ENCODE data around the gene THRB. TPM values are rescaled to one million over a fixed set of nuclear protein-coding genes. Genes with fewer than 3 reads are reported as not detected.

THRB gene
- total RNA-seq, 2 donors from 2014 or later: 0.24 to 0.26 TPM

GRCh38 chr3:24133436-24133835, 361.2 kb downstream of the THRB start:
- Histone ChIP-seq H3K4me3 (ENCODE audit: low read length) (no peak overlapping the region), H3K27ac (ENCODE audit: low read depth, low read length) (no peak overlapping the region), H3K9ac (ENCODE audit: extremely low read depth, low read length, poor library complexity, severe bottlenecking) (no peak overlapping the region), H3K4me1 (ENCODE audit: control insufficient read depth, insufficient read depth, low read length) (no peaks in the 10 kb centered on the region), H3K36me3 (ENCODE audit: control insufficient read depth, insufficient read depth, low read length) (no peaks in the 10 kb centered on the region), H3K27me3 (ENCODE audit: control insufficient read depth, insufficient read depth, low read length, poor library complexity, severe bottlenecking) (peaks cover 46% of the 10 kb centered on the region), H3K9me3 (ENCODE audit: control insufficient read depth, low read length) (no peaks in the 10 kb centered on the region)
- TF ChIP-seq CTCF (conservative IDR thresholded peaks at IDR 0.05): no peak
- Mint-ChIP-seq H3K27me3 (ENCODE audit: insufficient read depth) (peaks cover 15% of the 10 kb centered on the region), H3K4me1 (no peaks in the 10 kb centered on the region), H3K4me3 (no peak overlapping the region), H3K36me3 (ENCODE audit: low read depth) (no peaks in the 10 kb centered on the region), H3K9me3 (no peaks in the 10 kb centered on the region), H3K27ac (no peak overlapping the region)
- no peak for DNase-seq

GRCh38 chr3:24129549-24129948, 365.1 kb downstream of the THRB start:
- no peaks in the 10 kb centered on the region for H3K36me3 ChIP-seq (ENCODE audit: control insufficient read depth, insufficient read depth, low read length)
- no peak for TF ChIP-seq CTCF (conservative IDR thresholded peaks at IDR 0.05)
- no peak overlapping the region for H3K27ac Mint-ChIP-seq
- no peak overlapping the region for H3K4me3 ChIP-seq (ENCODE audit: low read length)
- no peaks in the 10 kb centered on the region for H3K4me1 ChIP-seq (ENCODE audit: control insufficient read depth, insufficient read depth, low read length)
- no peaks in the 10 kb centered on the region for H3K9me3 Mint-ChIP-seq
- DNase-seq: no peak
- H3K9ac ChIP-seq (ENCODE audit: extremely low read depth, low read length, poor library complexity, severe bottlenecking): no peak overlapping the region
- H3K36me3 Mint-ChIP-seq (ENCODE audit: low read depth): no peaks in the 10 kb centered on the region
- H3K4me3 Mint-ChIP-seq: no peak overlapping the region
- 85 to 88% methylated on average over 3 to 5 of the region's 5 CpGs for WGBS, 2 experiments (ENCODE audit: insufficient coverage in 1 of 2, insufficient read length in 1 of 2)
- H3K9me3 ChIP-seq (ENCODE audit: control insufficient read depth, low read length): no peaks in the 10 kb centered on the region
- peaks cover 37% of the 10 kb centered on the region for H3K27me3 ChIP-seq (ENCODE audit: control insufficient read depth, insufficient read depth, low read length, poor library complexity, severe bottlenecking)
- peaks cover 5% of the 10 kb centered on the region for H3K4me1 Mint-ChIP-seq
- H3K27ac ChIP-seq (ENCODE audit: low read depth, low read length): no peak overlapping the region
- peaks cover 16% of the 10 kb centered on the region for H3K27me3 Mint-ChIP-seq (ENCODE audit: insufficient read depth)

GRCh38 chr3:24128199-24129005, 366.2 kb downstream of the THRB start:
- Histone ChIP-seq H3K4me3 (ENCODE audit: low read length) (no peak overlapping the region), H3K4me1 (ENCODE audit: control insufficient read depth, insufficient read depth, low read length) (no peaks in the 10 kb centered on the region), H3K27me3 (ENCODE audit: control insufficient read depth, insufficient read depth, low read length, poor library complexity, severe bottlenecking) (peaks cover 36% of the 10 kb centered on the region), H3K27ac (ENCODE audit: low read depth, low read length) (no peak overlapping the region), H3K36me3 (ENCODE audit: control insufficient read depth, insufficient read depth, low read length) (no peaks in the 10 kb centered on the region), H3K9ac (ENCODE audit: extremely low read depth, low read length, poor library complexity, severe bottlenecking) (no peak overlapping the region), H3K9me3 (ENCODE audit: control insufficient read depth, low read length) (no peaks in the 10 kb centered on the region)
- H3K27ac Mint-ChIP-seq: no peak overlapping the region
- TF ChIP-seq CTCF (conservative IDR thresholded peaks at IDR 0.05): no peak
- 84% methylated on average over 3 of the region's 4 CpGs; no CpG with 5 or more reads in 1 of the 2 experiments for WGBS, 2 experiments (ENCODE audit: insufficient coverage in 1 of 2, insufficient read length in 1 of 2)
- peaks cover 23% of the 10 kb centered on the region for H3K27me3 Mint-ChIP-seq (ENCODE audit: insufficient read depth)
- peaks cover 5% of the 10 kb centered on the region for H3K4me1 Mint-ChIP-seq
- H3K36me3 Mint-ChIP-seq (ENCODE audit: low read depth): no peaks in the 10 kb centered on the region
- no peak overlapping the region for H3K4me3 Mint-ChIP-seq
- no peaks in the 10 kb centered on the region for H3K9me3 Mint-ChIP-seq
- DNase-seq: no peak
